ENCODE measurements around the gene IGF2BP2.

Gene IGF2BP2

GRCh38 chr3:185727873-185728272 lies 97.0 kb downstream of the IGF2BP2 start:
- TF ChIP-seq CTCF (IDR thresholded peaks at IDR 0.05), result no peak
- no peak overlapping the region for H3K4me3 ChIP-seq
- DNase-seq (ENCODE audit: low spot score), result no peak
- no peak overlapping the region for H3K27ac ChIP-seq

GRCh38 chr3:185726254-185726967 lies 98.4 kb downstream of the IGF2BP2 start:
- no peak for DNase-seq (ENCODE audit: low spot score)
- H3K27ac ChIP-seq, result no peak overlapping the region
- H3K4me3 ChIP-seq, result no peak overlapping the region
- no peak for TF ChIP-seq CTCF (IDR thresholded peaks at IDR 0.05)

- no peak overlapping the region for H3K4me3 ChIP-seq
- no peak for TF ChIP-seq CTCF (IDR thresholded peaks at IDR 0.05)
- no peak for DNase-seq (ENCODE audit: low spot score)
- no peak overlapping the region for H3K27ac ChIP-seq
These were observed 100.1 kb downstream of the IGF2BP2 start for GRCh38 chr3:185724761-185725160.

GRCh38 chr3:185724251-185724650 lies 100.6 kb downstream of the IGF2BP2 start:
- no peak for DNase-seq (ENCODE audit: low spot score)
- no peak for TF ChIP-seq CTCF (IDR thresholded peaks at IDR 0.05)
- Histone ChIP-seq H3K4me3 (no peak overlapping the region), H3K27ac (no peak overlapping the region)

- Histone ChIP-seq H3K4me3 (no peak overlapping the region), H3K27ac (no peak overlapping the region)
- DNase-seq (ENCODE audit: low spot score), result no peak
- TF ChIP-seq CTCF (IDR thresholded peaks at IDR 0.05), result no peak
These were observed 102.0 kb downstream of the IGF2BP2 start for GRCh38 chr3:185722881-185723280.

GRCh38 chr3:185721970-185722369 lies 102.9 kb downstream of the IGF2BP2 start:
- H3K27ac ChIP-seq, result no peak overlapping the region
- TF ChIP-seq CTCF (IDR thresholded peaks at IDR 0.05), result no peak
- H3K4me3 ChIP-seq, result no peak overlapping the region
- DNase-seq (ENCODE audit: low spot score), result no peak

GRCh38 chr3:185720326-185720725 lies 104.5 kb downstream of the IGF2BP2 start:
- DNase-seq (ENCODE audit: low spot score), result no peak
- no peak overlapping the region for H3K27ac ChIP-seq
- no peak overlapping the region for H3K4me3 ChIP-seq
- no peak for TF ChIP-seq CTCF (IDR thresholded peaks at IDR 0.05)

Data from coronary artery (tissue), 2 donors.